HG02973 (cell line): ENCODE measurements around the gene COL10A1.
"Not testable (repeated sequence)": the region's sequence is repeated elsewhere in the genome, so short reads cannot be mapped to it uniquely, and the experiment has no call there.

ENCODE experiments used
- ATAC-seq: cut with Tn5 transposase; IDR thresholded peaks from one replicate; pipeline ENCODE4 v1.9.1; 2021; ENCODE audit warnings: moderate library complexity; ENCODE audit not compliant: unreplicated experiment

COL10A1 gene

DNA sequence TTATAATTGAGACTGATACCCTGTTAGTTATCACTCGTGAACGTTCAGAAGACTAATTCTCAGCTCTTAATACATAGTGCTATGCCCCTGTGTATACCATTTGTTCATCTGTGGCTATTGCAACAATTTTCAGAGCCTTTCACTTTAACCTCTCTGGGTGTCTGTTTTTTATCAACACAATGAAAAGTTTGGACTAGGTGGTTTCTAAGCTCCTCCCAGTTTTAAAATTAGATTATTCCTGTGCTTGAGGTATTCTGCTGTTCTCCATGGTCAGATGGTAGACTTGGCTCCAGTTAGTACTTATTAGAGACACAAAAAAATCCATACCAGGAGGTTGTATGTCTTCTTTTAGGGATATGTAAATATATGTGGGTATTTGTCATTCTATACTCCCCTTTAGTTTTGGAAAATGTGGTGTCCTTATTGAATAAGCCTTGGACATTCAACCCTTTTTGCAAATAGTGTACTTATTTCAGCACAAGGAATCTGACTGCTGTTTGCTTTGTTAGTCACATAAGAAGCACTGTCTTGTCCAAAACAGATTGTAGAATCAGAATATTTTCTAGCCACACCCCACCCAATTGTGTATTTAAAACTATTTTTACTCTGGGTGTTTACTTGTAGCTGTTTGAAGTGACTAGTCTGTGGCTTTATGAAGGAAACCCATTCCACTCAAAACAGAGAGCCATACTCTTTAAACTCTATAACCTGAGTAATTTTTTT is 2.0 kb upstream of the COL10A1 start:
- ATAC-seq = no peak

DNA sequence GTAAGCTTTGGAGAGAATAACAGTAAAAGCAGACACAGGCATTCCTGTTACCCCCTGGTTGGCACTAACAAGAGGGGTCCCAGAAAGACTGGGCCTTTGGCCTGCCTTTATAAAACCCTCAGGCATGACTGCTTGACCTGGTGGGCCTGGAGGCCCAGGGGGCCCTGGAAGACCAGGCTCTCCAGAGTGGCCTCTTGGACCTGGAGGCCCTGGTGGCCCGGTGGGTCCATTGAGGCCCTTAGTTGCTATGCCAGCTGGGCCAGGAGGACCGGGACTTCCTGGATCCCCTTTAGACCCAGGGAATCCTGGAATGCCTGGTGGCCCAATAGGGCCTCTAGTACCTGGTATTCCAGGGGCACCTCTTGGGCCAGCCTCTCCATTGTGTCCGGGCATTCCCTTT is 5.5 kb downstream of the COL10A1 start:
- no peak for ATAC-seq

DNA sequence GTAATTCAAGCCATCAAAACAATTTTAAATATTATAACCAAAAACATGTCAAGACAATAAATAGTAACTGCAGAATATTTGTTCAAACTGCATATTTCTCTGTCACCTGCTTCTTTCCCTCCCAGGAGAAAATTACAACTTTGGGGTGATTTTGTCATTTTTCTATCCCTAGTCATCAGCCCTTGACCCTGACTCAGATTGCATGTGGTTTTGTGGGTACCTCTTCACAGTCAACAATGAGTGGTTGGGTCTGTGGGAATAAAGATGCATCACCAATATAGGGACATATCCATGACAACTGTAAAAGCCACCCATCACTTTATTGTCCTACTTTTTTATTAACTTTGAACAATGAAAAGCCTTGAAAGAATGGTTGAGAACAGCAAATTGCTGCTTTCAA is 7.3 kb downstream of the COL10A1 start:
- no peak for ATAC-seq

DNA sequence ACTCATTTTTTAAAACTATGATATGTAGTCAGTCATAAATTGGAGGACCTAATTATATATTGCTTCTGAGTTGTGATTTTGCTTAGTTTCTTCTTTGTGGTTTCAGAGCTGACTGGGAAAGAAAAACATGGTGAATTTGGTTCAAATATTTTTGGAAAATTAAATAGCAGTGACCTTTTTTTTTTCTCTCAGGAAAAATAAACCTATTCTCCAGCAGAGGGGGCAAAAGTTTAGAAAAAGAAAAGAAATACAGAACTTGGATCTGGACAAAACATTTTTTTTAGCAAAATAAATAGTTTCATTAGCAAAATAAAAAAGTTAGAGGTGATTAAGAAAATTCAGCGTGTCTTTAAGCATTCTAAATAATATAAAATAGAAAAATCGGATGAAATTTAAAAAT is 10.2 kb downstream of the COL10A1 start:
- no peak for ATAC-seq

DNA sequence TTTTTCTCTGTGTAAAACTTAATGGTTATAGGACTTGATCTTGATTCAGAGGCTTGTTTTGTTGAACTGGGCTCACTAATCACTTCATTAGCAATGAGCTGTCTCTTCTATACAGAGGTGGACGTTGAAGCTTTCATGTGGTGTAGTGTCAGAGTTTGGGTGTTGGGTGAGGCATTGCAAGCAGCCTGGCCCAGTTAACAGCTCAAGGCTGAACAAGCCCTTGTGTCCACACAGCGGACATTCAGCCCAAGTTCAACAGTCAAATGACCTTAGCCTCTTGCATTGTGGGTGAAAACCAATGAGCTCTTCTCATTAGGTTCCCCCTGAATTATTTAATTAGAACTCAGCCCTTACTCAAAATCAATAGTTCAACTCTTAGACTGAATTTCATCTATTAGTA is 12.5 kb downstream of the COL10A1 start:
- ATAC-seq = no peak

DNA sequence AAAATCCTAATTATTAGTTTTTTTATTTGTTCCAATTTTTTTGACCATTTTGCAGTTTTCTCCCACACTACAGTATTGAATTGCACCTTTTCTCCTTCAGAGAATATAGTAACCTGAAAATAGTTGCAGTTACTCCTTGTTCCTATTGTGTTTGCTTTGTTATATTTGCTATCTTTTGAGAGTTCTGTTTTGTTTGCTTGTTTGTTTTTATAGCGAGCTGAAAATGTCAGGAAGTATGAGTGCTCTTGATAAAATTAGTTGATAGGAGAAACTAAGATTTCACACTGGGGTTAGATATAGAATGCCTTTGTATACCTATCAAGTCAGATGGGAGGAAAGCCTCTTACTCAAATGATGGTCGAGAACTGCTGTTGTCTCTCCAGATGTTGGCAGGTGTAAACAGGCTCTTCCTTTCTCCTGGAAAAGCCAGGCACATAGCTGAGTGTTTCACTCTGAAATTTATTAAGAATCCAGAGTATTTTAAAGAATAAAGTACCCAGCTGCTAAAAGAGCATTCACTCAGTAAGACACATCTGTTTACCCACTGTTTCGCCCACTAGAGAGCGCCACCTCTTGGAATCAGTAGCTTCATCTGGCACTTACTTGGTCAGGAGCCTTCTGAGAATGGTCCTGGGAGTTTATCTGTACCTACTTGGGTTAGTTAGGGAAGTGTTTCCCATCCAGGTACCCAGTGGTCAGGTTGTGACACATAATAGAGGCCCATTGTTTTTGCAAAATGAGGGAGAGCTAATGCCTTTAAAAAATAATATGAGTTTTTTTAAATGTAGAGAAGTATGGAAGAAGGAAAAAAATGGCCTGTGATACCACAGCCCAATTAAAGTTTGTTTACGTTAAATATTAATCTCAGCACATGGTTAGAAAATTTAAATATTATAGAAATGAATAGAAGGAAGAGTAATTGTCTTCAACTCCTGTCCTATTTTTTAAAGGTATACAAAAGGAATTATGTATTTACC is 14.1 kb downstream of the COL10A1 start:
- ATAC-seq = peak; percentile 74

DNA sequence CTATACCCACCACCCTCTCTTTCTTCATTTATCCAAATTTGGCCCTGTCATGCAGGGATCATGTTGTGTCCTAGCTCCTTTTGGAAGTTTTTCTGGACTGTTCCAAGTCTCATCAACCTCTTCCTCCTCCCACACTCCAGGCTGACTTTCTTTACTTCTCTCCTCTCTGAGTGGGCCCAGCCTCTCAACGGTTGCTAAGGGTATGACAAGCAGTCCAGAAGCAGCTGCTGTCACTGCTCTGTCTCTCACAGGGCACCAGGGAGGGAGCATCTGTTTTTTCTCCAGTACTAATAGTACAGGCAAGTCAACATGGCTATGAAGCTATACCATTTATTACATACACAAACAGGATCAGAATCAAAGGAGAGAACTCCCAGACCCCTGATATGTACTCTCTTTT is 17.1 kb downstream of the COL10A1 start:
- no peak for ATAC-seq

DNA sequence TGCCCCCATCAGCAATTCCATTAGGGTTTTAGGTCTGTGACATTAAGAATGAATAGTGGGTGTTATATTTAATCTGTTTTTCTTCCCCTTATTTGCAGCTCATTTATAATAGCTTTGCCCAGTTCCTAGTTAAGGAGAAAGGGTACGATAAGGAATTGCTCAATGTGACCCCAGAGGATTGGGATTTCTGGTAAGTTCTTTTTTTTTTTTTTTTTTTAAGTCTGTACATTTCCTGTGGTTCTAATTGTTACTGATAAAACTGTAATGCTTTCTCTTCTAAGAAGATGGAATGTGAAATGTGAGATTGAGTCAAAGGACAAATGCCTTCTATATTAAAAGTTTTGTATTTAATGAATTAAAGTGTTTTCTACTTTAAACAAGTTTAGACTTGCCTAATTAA is 19.8 kb downstream of the COL10A1 start:
- ATAC-seq = no peak

DNA sequence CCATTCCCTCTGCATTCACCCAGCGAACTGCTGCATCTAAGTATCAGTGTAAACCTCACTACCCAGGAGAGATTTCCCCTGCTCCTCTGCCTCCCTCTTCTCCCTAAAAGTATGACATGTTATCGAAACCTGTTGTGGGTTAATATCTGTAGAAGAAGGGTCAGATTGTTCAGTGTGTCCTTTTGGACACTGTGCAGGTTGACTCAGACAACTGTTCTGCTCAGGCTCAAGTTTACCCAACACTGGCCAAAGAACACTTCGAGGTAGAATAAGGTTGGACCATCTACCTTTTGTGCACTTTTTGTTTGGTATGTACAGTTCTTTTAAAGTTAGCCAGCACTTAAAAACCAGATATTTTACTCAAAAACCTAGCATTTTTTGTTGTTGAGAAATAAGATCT is 20.7 kb downstream of the COL10A1 start:
- ATAC-seq = no peak

DNA sequence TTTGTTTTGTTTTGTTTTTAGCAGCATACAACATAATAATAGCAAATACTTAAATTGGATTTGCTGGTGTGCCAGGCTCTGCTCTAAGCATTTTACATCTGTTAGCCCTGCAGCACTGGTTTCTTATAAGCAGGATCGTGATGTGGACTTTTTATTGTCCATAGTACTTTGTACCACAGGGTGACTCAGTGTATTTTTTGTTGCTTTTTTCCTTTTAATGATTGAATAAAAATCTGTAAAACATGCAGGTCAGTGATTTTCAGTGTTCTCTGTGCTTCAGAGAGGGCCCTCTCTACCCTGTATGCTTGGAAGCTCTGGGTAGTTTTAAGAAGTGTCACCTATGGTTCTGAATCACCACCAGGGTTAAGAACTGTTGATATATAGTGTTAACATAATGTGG is 21.3 kb downstream of the COL10A1 start:
- no peak for ATAC-seq

DNA sequence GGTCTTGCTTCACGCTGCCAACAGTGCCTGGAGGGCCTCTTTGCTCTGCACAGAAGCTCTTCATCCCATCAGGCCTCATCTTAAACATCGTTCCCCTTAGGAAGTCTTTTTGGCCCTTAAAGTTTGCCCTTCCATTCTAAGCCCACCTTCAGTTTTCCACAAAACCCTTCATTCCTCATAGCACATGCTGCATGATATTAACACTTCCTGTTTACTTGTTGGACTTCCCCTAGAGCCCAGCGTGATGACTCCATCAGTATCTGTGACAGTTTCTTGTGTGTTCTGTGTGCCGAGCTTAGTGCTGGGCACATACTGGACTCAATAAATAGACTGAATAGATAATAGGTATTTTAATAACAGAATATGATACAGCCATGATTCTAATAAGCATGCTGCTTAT is 23.1 kb downstream of the COL10A1 start:
- no peak for ATAC-seq

DNA sequence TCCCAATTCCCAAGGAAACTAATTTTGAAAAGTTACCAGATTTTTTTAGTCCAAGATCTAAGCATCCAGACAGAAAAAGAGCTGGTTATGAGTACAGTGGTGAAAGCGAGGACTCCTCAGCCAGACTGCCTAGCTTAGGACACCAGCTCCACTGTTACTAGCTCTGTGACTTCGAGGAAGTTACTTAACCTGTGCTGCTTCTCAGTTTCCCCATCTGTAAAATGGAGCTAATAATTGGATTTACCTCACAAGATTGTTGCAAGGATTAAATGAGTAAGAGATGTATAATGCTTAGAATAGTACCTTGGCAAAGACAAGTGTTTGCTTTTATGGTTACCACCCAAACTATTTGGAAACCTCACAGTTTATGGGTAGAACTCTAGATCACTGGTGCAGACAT is 24.1 kb downstream of the COL10A1 start:
- ATAC-seq = no peak

DNA sequence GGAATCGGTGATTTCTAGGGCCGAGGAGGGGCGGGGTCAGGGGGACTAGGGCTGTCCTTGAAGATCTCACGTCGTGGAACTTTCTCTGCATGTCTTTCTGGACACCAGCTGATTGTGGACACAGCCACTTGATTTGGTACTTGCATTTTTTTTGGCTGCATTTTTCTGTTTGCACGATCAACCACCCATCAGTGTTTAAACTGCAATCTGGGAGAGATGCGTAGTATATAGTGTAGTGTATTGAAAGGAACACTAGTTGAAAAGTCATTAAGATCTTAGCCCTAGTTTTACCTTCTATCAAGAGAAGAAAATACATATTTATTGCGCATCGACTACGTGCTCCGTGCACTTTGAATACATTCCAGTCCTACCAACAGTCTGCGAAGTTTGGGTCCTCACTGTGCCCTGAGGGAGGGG is 24.6 kb downstream of the COL10A1 start:
- no peak for ATAC-seq

DNA sequence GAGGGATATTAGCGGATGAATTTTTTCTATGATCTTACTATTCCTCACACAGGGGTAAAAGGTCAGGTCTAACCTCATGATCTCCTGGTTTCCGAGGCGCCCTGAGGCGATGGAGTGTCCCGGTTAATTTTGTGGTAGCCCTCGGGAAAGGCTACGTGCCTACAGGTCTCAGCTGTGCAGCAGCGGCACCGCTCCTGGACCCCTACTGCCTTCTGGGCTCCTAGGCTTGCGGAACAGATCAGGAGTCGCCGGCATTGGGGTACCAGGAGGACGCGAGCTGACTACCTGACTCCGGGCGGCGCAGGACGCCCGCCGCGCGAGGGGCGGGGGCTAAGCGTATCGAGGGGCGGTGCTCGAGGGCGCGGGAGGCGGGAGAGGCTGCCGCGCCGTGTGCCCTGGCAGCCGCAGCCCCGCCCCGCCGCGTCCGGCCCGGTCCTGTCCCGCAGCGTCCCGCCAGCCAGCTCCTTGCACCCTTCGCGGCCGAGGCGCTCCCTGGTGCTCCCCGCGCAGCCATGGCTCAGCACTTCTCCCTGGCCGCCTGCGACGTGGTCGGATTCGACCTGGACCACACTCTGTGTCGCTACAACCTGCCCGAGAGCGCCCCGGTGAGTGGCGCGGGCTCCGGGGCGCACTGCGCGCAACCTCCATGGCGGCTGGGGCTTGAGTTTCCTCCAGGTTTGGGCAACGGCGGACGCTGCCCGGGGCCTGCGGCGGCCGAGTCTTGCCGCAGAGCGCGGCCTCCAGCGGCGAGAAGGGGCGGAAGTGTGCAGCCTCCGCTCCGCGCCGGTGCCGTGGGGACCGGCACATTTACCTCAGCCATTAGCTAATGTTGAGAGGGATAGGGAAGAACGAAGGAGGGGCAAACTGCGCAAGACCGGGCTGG is 25.3 kb downstream of the COL10A1 start, which contains the start of gene NT5DC1:
TSS of gene NT5DC1 (plus strand) at position 435 of the 883 bp plus-strand sequence. CDS start at position 513, 78 bp downstream.
- peak; percentile 87 for ATAC-seq

DNA sequence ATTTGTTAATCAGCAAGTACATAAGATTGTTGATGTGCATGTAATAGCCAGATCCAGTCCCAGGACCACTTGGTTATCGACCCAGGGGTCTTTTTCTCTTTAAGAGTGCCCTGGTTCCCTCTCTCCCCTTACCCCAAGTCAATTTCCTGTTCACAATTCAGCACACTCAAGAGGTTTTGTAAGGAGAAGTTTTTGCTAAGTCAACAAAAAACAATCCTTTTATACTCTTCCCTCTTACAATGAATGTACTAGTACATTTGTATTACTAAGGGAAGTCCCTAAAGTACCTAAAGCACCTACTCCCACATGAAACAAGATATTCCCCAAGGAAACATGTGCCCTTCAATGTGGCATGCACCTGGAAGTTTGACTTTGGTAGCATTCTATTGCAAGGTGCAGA is 26.9 kb downstream of the COL10A1 start:
- no peak for ATAC-seq

DNA sequence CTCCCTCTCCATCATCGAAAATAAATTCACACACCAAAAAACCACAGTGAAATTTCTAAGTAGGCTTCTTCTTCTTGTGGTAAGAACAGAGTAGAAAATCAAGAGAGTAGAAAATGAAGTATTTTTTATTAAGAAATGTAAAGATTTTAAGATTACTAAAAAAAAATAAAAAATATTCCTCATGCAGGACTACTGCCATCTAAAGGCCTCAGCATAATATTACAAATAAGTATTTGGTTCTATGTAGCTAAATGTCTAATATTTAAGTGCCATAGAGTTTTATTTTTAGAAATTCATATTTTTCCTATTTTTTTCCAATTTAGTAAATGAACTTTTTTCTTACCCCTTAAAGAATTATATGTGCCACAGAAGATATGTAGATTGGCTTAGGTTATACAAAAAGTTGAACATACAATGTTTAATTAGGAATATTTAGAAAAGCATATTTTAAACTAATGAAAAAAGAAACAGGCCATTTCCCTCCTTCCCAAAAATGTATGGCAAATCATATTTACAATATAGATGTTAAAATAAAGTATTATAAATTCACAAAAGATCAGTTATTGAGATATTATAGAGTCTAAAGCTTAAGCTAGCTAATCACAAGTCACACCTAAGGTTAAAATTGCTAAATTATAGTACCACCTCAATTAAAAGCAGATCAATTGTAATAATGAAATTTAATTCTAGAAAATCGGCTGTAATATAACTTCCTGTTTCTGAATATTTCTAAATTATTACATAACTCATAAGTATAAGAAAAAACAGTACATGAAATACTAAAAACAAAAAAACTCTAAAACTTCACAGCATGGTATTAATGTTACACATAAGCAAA is 28.7 kb downstream of the COL10A1 start:
- ATAC-seq = no peak

DNA sequence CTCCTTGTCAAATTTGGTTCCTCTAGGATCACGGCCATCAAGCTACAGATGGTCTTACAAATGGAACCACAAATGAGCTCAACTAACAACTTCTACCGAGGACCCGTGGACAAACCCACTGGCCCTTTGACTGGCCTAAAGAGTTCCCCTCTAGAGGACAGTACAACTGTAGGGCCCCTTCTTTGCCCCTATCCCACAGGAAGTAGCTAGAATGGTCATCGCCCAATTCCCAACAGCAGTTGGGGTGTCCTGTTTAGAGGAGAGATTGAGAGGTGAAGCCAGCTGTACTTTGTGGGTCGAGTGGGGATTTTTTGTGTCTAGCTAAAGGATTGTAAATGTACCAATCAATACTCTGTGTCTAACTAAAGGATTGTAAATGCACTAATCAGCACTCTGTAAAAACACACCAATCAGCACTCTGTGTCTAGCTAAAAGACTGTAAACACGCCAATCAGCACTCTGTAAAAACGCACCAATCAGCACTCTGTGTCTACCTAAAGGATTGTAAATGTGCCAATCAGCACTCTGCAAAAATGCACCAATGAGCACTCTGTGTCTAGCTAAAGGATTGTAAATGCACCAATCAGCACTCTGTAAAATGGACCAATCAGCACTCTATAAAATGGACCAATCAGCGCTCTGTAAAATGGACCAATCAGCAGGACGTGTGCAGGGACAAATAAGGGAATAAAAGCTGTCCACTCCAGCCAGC is 29.7 kb downstream of the COL10A1 start:
- ATAC-seq = not testable (repeated sequence)

DNA sequence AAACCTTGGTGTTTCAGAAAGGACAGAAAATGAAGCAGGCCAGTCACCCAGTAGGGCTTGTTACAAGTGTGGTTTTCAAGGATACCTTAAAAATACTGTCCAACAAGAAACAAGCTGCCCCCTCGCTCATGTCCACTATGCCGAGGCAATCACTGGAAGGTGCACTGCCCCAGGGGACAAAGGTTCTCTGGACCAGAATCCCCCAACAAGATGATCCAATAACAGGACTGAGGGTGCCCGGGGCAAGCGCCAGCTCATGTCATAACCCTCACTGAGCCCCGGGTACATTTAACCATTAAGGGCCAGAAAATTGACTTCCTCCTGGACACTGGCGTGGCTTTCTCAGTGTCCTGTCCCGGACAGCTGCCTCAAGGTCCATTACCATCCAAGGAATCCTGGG is 31.9 kb downstream of the COL10A1 start:
- ATAC-seq = no peak

DNA sequence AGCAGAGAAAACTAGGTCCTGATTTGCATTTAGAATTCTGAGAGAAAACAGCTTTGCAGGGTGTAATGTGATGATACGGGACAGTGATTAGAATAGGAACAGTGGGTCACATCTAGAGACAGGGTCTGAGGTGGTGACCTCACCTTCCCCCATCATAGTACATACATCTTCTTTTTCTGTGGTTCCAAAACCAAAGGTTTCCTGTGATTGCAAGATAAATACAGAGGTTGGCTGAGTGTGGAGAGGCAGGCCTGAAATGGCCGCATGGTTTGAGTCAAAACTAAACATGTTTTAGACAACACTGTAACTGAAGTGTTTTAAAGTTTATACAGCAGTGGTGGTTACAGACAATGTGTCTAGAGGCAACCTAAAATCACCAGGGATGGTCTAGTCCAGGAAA is 35.7 kb downstream of the COL10A1 start:
- ATAC-seq = peak; percentile 50
